GM19324 (cell line): ENCODE measurements around the gene RYR3.

ENCODE experiments used
- ATAC-seq: cut with Tn5 transposase; IDR thresholded peaks from one replicate; pipeline ENCODE4 v1.9.1; 2021; ENCODE audit warnings: mild to moderate bottlenecking, moderate library complexity; ENCODE audit not compliant: unreplicated experiment, low FRiP score

RYR3 gene

GRCh38 chr15:33629647-33630046 is 318.9 kb downstream of the RYR3 start:
- no peak for ATAC-seq

- peak; percentile 60 for ATAC-seq
Measured at GRCh38 chr15:33636234-33636633, 325.5 kb downstream of the RYR3 start.

GRCh38 chr15:33636958-33637357 is 326.2 kb downstream of the RYR3 start:
- ATAC-seq: no peak

- no peak for ATAC-seq
Measured at GRCh38 chr15:33638453-33638852, 327.7 kb downstream of the RYR3 start.

- ATAC-seq: no peak
Measured at GRCh38 chr15:33639051-33639450, 328.3 kb downstream of the RYR3 start.

GRCh38 chr15:33639456-33639855 is 328.7 kb downstream of the RYR3 start:
- no peak for ATAC-seq

GRCh38 chr15:33639978-33640377 is 329.2 kb downstream of the RYR3 start:
- ATAC-seq: no peak

- ATAC-seq: no peak
Measured at GRCh38 chr15:33641069-33641468, 330.3 kb downstream of the RYR3 start.

- ATAC-seq: no peak
Measured at GRCh38 chr15:33644304-33644703, 333.5 kb downstream of the RYR3 start.

- ATAC-seq: no peak
Measured at GRCh38 chr15:33646744-33647143, 336.0 kb downstream of the RYR3 start.

- ATAC-seq: no peak
Measured at GRCh38 chr15:33649217-33649933, 338.6 kb downstream of the RYR3 start.

- no peak for ATAC-seq
Measured at GRCh38 chr15:33654860-33655259, 344.1 kb downstream of the RYR3 start.

GRCh38 chr15:33655488-33655887 is 344.7 kb downstream of the RYR3 start:
- no peak for ATAC-seq

- ATAC-seq: no peak
Measured at GRCh38 chr15:33656168-33656567, 345.4 kb downstream of the RYR3 start.

- ATAC-seq: no peak
Measured at GRCh38 chr15:33660151-33660550, 349.4 kb downstream of the RYR3 start.

- ATAC-seq: no peak
Measured at GRCh38 chr15:33662014-33662413, 351.2 kb downstream of the RYR3 start.

GRCh38 chr15:33664947-33665346 is 354.2 kb downstream of the RYR3 start:
- ATAC-seq: no peak

- ATAC-seq: no peak
Measured at GRCh38 chr15:33670567-33670966, 359.8 kb downstream of the RYR3 start.

GRCh38 chr15:33671456-33671855 is 360.7 kb downstream of the RYR3 start:
- ATAC-seq: no peak

GRCh38 chr15:33675246-33675645 is 364.5 kb downstream of the RYR3 start:
- ATAC-seq: no peak

GRCh38 chr15:33677238-33677830 is 366.6 kb downstream of the RYR3 start:
- no peak for ATAC-seq

GRCh38 chr15:33678176-33678575 is 367.4 kb downstream of the RYR3 start:
- ATAC-seq: no peak
